KOPT-K1 (cell line): Measurements from ENCODE around the gene UQCR11.
A peak's percentile ranks its signal among the peaks of the same experiment; 100 is the strongest.

Experiments used
- H3K27ac ChIP-seq: fragments of 200-600 bp; sonication (generic); 2 replicates; pipeline ENCODE4 v1.5.1; 2016; ENCODE audit warnings: antibody characterized with exemption, mild to moderate bottlenecking, low read depth, low read length; ENCODE audit not compliant: poor library complexity, severe bottlenecking
- H3K36me3 ChIP-seq: fragments of 200-600 bp; sonication (generic); 2 replicates; pipeline ENCODE4 v1.5.1; 2017; ENCODE audit warnings: antibody characterized with exemption, mild to moderate bottlenecking, low read length, moderate library complexity; ENCODE audit not compliant: insufficient read depth
- H3K9me3 ChIP-seq: fragments of 200-600 bp; sonication (generic); 2 replicates; pipeline ENCODE4 v1.5.1; 2017; ENCODE audit warnings: antibody characterized with exemption, low read length, mild to moderate bottlenecking; ENCODE audit not compliant: insufficient read depth, poor library complexity, severe bottlenecking

Gene UQCR11

GRCh38 chr19:1605236-1606137, at the start of gene UQCR11:
Gene UQCR11, minus strand, starts transcription at chr19:1605462. Its CDS starts 53 bp downstream, at chr19:1605409.
- H3K27ac ChIP-seq: peak within 1 kb of the TSS; percentile 79

GRCh38 chr19:1654178-1654792, 49.0 kb upstream of the UQCR11 start:
- Histone ChIP-seq H3K9me3 (no peaks in the 10 kb centered on the region), H3K27ac (no peak overlapping the region), H3K36me3 (peaks cover 10% of the 10 kb centered on the region)

More at GRCh38 chr19:1605236-1606137, at the start of gene UQCR11:
- H3K9me3 ChIP-seq: no peaks in the 10 kb centered on the region
- H3K36me3 ChIP-seq: peaks cover 43% of the 10 kb centered on the region

GRCh38 chr19:1653300-1653628, 48.0 kb upstream of the UQCR11 start:
- peaks cover 20% of the 10 kb centered on the region for H3K36me3 ChIP-seq
- H3K9me3 ChIP-seq: no peaks in the 10 kb centered on the region
- peak overlapping the region; percentile 94 for H3K27ac ChIP-seq

- Histone ChIP-seq H3K36me3 (peaks cover 26% of the 10 kb centered on the region), H3K27ac (peak within 1 kb of the TSS; percentile 96)
These were observed 47.4 kb upstream of the UQCR11 start, which contains the start of gene TCF3 for GRCh38 chr19:1652471-1653299. Gene TCF3, minus strand, starts transcription at chr19:1652615. Its CDS starts 2,367 bp downstream, at chr19:1650248.

GRCh38 chr19:1651568-1652291, 46.5 kb upstream of the UQCR11 start:
- peaks cover 35% of the 10 kb centered on the region for H3K36me3 ChIP-seq
- peak overlapping the region; percentile 96 for H3K27ac ChIP-seq
- no peaks in the 10 kb centered on the region for H3K9me3 ChIP-seq

More at GRCh38 chr19:1652471-1653299, 47.4 kb upstream of the UQCR11 start, which contains the start of gene TCF3:
- no peaks in the 10 kb centered on the region for H3K9me3 ChIP-seq

GRCh38 chr19:1650650-1651567, 45.6 kb upstream of the UQCR11 start:
- Histone ChIP-seq H3K9me3 (no peaks in the 10 kb centered on the region), H3K36me3 (peaks cover 43% of the 10 kb centered on the region), H3K27ac (peak overlapping the region; percentile 96)

GRCh38 chr19:1649706-1650649, 44.7 kb upstream of the UQCR11 start:
- Histone ChIP-seq H3K36me3 (peaks cover 53% of the 10 kb centered on the region), H3K27ac (peak overlapping the region; percentile 96), H3K9me3 (no peaks in the 10 kb centered on the region)

- Histone ChIP-seq H3K9me3 (no peaks in the 10 kb centered on the region), H3K36me3 (peaks cover 62% of the 10 kb centered on the region), H3K27ac (no peak overlapping the region)
These were observed 43.8 kb upstream of the UQCR11 start for GRCh38 chr19:1648920-1649541.

GRCh38 chr19:1648459-1648849, 43.2 kb upstream of the UQCR11 start:
- peaks cover 68% of the 10 kb centered on the region for H3K36me3 ChIP-seq
- H3K27ac ChIP-seq: no peak overlapping the region
- no peaks in the 10 kb centered on the region for H3K9me3 ChIP-seq

GRCh38 chr19:1647501-1648458, 42.5 kb upstream of the UQCR11 start:
- peaks cover 75% of the 10 kb centered on the region for H3K36me3 ChIP-seq
- no peaks in the 10 kb centered on the region for H3K9me3 ChIP-seq
- no peak overlapping the region for H3K27ac ChIP-seq

- Histone ChIP-seq H3K27ac (no peak overlapping the region), H3K9me3 (no peaks in the 10 kb centered on the region), H3K36me3 (peaks cover 84% of the 10 kb centered on the region)
These were observed 41.6 kb upstream of the UQCR11 start for GRCh38 chr19:1646659-1647453.
